ENCODE measurements around the gene VWA5B1.

The VWA5B1 gene

DNA sequence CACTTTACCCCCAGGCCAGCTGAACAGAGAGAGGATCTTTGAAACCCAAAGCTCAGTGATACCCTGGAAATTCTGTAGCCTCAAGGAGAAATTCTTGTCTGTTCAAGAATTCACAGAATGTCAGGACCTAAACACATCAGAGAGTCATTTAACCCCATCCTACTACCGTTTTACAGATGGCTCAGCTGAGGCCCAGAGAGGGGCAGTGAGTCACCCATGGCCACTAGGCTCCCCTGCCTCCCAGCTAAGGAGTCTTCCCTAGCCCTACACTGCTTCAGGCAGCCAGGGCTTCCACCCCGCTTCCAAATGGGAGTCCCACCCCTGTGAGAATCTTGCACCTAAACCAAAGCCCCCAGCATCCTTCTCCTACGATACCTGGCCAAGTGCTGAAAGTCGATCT is 28.3 kb downstream of the VWA5B1 start:
- H3K27me3 ChIP-seq (ENCODE audit: low read depth, low read length): no peaks in the 10 kb centered on the region
- no peak overlapping the region for H2AFZ ChIP-seq (ENCODE audit: low read depth, low read length)
- H3K9me3 ChIP-seq (ENCODE audit: insufficient read depth, low read length): no peaks in the 10 kb centered on the region
- H3K36me3 ChIP-seq (replicated peaks; ENCODE audit: low read depth, low read length): no peaks in the 10 kb centered on the region
- H3K4me3 ChIP-seq (ENCODE audit: low read length): no peak overlapping the region
- peaks cover 39% of the 10 kb centered on the region for H3K4me1 ChIP-seq (ENCODE audit: low read length)
- H3K4me2 ChIP-seq (ENCODE audit: low read length): no peak overlapping the region
- H3K79me2 ChIP-seq (ENCODE audit: low read length): no peaks in the 10 kb centered on the region
- no peak overlapping the region for H3K27ac ChIP-seq (ENCODE audit: low read length)
- no peak for TF ChIP-seq EZH2phosphoT487 (IDR thresholded peaks at IDR 0.05; ENCODE audit: low read depth)
- TF ChIP-seq, protein P1, sequence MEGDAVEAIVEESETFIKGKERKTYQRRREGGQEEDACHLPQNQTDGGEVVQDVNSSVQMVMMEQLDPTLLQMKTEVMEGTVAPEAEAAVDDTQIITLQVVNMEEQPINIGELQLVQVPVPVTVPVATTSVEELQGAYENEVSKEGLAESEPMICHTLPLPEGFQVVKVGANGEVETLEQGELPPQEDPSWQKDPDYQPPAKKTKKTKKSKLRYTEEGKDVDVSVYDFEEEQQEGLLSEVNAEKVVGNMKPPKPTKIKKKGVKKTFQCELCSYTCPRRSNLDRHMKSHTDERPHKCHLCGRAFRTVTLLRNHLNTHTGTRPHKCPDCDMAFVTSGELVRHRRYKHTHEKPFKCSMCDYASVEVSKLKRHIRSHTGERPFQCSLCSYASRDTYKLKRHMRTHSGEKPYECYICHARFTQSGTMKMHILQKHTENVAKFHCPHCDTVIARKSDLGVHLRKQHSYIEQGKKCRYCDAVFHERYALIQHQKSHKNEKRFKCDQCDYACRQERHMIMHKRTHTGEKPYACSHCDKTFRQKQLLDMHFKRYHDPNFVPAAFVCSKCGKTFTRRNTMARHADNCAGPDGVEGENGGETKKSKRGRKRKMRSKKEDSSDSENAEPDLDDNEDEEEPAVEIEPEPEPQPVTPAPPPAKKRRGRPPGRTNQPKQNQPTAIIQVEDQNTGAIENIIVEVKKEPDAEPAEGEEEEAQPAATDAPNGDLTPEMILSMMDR (IDR thresholded peaks at IDR 0.05; ENCODE audit: low read depth, low read length): no peak
- H4K20me1 ChIP-seq (ENCODE audit: insufficient read depth, low read length): no peaks in the 10 kb centered on the region
- H3K9ac ChIP-seq (ENCODE audit: low read length): no peak overlapping the region

- Histone ChIP-seq H3K27ac (ENCODE audit: low read length) (no peak overlapping the region), H4K20me1 (ENCODE audit: insufficient read depth, low read length) (no peaks in the 10 kb centered on the region), H3K4me3 (ENCODE audit: low read length) (no peak overlapping the region), H3K4me1 (ENCODE audit: low read length) (peaks cover 39% of the 10 kb centered on the region), H3K9ac (ENCODE audit: low read length) (no peak overlapping the region), H3K79me2 (ENCODE audit: low read length) (no peaks in the 10 kb centered on the region), H2AFZ (ENCODE audit: low read depth, low read length) (no peak overlapping the region), H3K9me3 (ENCODE audit: insufficient read depth, low read length) (no peaks in the 10 kb centered on the region), H3K4me2 (ENCODE audit: low read length) (no peak overlapping the region), H3K36me3 (replicated peaks; ENCODE audit: low read depth, low read length) (no peaks in the 10 kb centered on the region), H3K27me3 (ENCODE audit: low read depth, low read length) (no peaks in the 10 kb centered on the region)
- no peak for TF ChIP-seq EZH2phosphoT487 (IDR thresholded peaks at IDR 0.05; ENCODE audit: low read depth)
- TF ChIP-seq, protein P1 (IDR thresholded peaks at IDR 0.05; ENCODE audit: low read depth, low read length): no peak
These were observed 29.0 kb downstream of the VWA5B1 start for GRCh38 chr1:20319456-20320220.

GRCh38 chr1:20320704-20321103 is 30.0 kb downstream of the VWA5B1 start:
- no peak for TF ChIP-seq EZH2phosphoT487 (IDR thresholded peaks at IDR 0.05; ENCODE audit: low read depth)
- TF ChIP-seq, protein P1 (IDR thresholded peaks at IDR 0.05; ENCODE audit: low read depth, low read length): no peak
- Histone ChIP-seq H3K4me2 (ENCODE audit: low read length) (peak overlapping the region; percentile 26), H3K27me3 (ENCODE audit: low read depth, low read length) (no peaks in the 10 kb centered on the region), H3K4me1 (ENCODE audit: low read length) (peaks cover 39% of the 10 kb centered on the region), H3K79me2 (ENCODE audit: low read length) (no peaks in the 10 kb centered on the region), H3K36me3 (replicated peaks; ENCODE audit: low read depth, low read length) (no peaks in the 10 kb centered on the region), H3K27ac (ENCODE audit: low read length) (no peak overlapping the region), H2AFZ (ENCODE audit: low read depth, low read length) (0 out of 2 replicates have a peak overlapping the region, but pooled peaks have one; percentile 54), H3K4me3 (ENCODE audit: low read length) (no peak overlapping the region), H3K9me3 (ENCODE audit: insufficient read depth, low read length) (no peaks in the 10 kb centered on the region), H3K9ac (ENCODE audit: low read length) (no peak overlapping the region), H4K20me1 (ENCODE audit: insufficient read depth, low read length) (no peaks in the 10 kb centered on the region)

DNA sequence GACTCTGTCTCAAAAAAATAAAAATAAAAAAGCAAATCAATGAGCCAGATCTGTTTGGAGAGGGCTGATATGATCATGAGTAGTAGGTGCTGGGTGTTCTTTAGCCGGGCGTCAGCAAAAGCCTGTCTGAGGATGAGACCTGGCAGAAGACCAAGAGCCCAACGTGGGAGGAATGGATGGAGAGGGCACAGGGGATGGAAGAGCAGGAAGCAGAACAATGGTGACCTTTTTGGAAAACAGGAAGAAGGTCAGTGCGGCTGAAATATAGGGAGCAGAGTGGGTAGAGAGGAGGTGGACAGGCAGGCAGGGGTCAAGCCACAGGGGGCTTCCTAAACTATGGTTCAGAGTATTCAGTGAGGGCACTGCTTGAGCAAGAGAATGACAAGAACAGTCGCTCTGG is 30.9 kb downstream of the VWA5B1 start:
- TF ChIP-seq, protein P1 (IDR thresholded peaks at IDR 0.05; ENCODE audit: low read depth, low read length): no peak
- no peak for TF ChIP-seq EZH2phosphoT487 (IDR thresholded peaks at IDR 0.05; ENCODE audit: low read depth)
- Histone ChIP-seq H3K27ac (ENCODE audit: low read length) (peak overlapping the region; percentile 74), H3K27me3 (ENCODE audit: low read depth, low read length) (no peaks in the 10 kb centered on the region), H3K4me1 (ENCODE audit: low read length) (peaks cover 39% of the 10 kb centered on the region), H3K4me2 (ENCODE audit: low read length) (peak overlapping the region; percentile 77), H3K9me3 (ENCODE audit: insufficient read depth, low read length) (no peaks in the 10 kb centered on the region), H2AFZ (ENCODE audit: low read depth, low read length) (peak overlapping the region; percentile 76), H3K9ac (ENCODE audit: low read length) (peak overlapping the region; percentile 62; the same call in 1 of the 2 replicates), H3K4me3 (ENCODE audit: low read length) (peak overlapping the region; percentile 45), H4K20me1 (ENCODE audit: insufficient read depth, low read length) (no peaks in the 10 kb centered on the region), H3K79me2 (ENCODE audit: low read length) (no peaks in the 10 kb centered on the region), H3K36me3 (replicated peaks; ENCODE audit: low read depth, low read length) (no peaks in the 10 kb centered on the region)
